HG03460 (cell line): Measurements from ENCODE around the gene STIMATE.

ENCODE experiments used
- ATAC-seq: cut with Tn5 transposase; IDR thresholded peaks from one replicate; pipeline ENCODE4 v1.9.1; 2021; ENCODE audit not compliant: unreplicated experiment

Gene STIMATE

GRCh38 chr3:52843108-52843865 lies 54.1 kb downstream of the STIMATE start:
- ATAC-seq, result no peak

GRCh38 chr3:52842424-52842823 lies 54.9 kb downstream of the STIMATE start:
- no peak for ATAC-seq

- no peak for ATAC-seq
These were observed 55.4 kb downstream of the STIMATE start for GRCh38 chr3:52841981-52842340.

GRCh38 chr3:52841211-52841980 lies 56.0 kb downstream of the STIMATE start:
- ATAC-seq, result peak; percentile 48

GRCh38 chr3:52839892-52840545 lies 57.3 kb downstream of the STIMATE start:
- ATAC-seq, result no peak

GRCh38 chr3:52839268-52839575 lies 58.1 kb downstream of the STIMATE start:
- no peak for ATAC-seq

- no peak for ATAC-seq
These were observed 58.6 kb downstream of the STIMATE start for GRCh38 chr3:52838561-52839267.

GRCh38 chr3:52836986-52837385 lies 60.4 kb downstream of the STIMATE start:
- no peak for ATAC-seq

- ATAC-seq, result no peak
These were observed 60.9 kb downstream of the STIMATE start for GRCh38 chr3:52836471-52836845.

- ATAC-seq, result no peak
These were observed 61.4 kb downstream of the STIMATE start for GRCh38 chr3:52835766-52836470.

- no peak for ATAC-seq
These were observed 62.4 kb downstream of the STIMATE start, which contains the start of gene MUSTN1 for GRCh38 chr3:52834871-52835501. MUSTN1 (minus strand) TSS chr3:52835019; CDS start chr3:52834948, 71 bp downstream.

GRCh38 chr3:52833202-52833601 lies 64.1 kb downstream of the STIMATE start:
- ATAC-seq, result no peak

- ATAC-seq, result no peak
These were observed 65.6 kb downstream of the STIMATE start for GRCh38 chr3:52831500-52832301.

GRCh38 chr3:52830535-52831258 lies 66.7 kb downstream of the STIMATE start, which contains the start of gene ITIH4:
ITIH4 (minus strand) TSS chr3:52830672; CDS start chr3:52830642, 30 bp downstream.
- no peak for ATAC-seq

- no peak for ATAC-seq
These were observed 67.4 kb downstream of the STIMATE start for GRCh38 chr3:52829906-52830463.

- ATAC-seq, result no peak
These were observed 67.9 kb downstream of the STIMATE start for GRCh38 chr3:52829482-52829881.

- no peak for ATAC-seq
These were observed 69.4 kb downstream of the STIMATE start for GRCh38 chr3:52827866-52828376.

- no peak for ATAC-seq
These were observed 69.9 kb downstream of the STIMATE start for GRCh38 chr3:52827441-52827840.
